GM18511 (cell line): ENCODE data around the gene TGM1.

Experiments used
- ATAC-seq: cut with Tn5 transposase; IDR thresholded peaks from one replicate; pipeline ENCODE4 v1.9.1; 2021; ENCODE audit warnings: mild to moderate bottlenecking, moderate library complexity; ENCODE audit not compliant: unreplicated experiment

TGM1 gene

GRCh38 chr14:24292118-24292807 is 29.3 kb upstream of the TGM1 start:
- no peak for ATAC-seq

- no peak for ATAC-seq
These were observed 28.6 kb upstream of the TGM1 start for GRCh38 chr14:24291446-24292117.

- ATAC-seq = no peak
These were observed 27.8 kb upstream of the TGM1 start for GRCh38 chr14:24290746-24291145.

GRCh38 chr14:24289649-24290280 is 26.8 kb upstream of the TGM1 start:
- ATAC-seq = peak; percentile 79

- ATAC-seq = no peak
These were observed 24.0 kb upstream of the TGM1 start for GRCh38 chr14:24286996-24287395.

GRCh38 chr14:24285351-24285750 is 22.4 kb upstream of the TGM1 start:
- no peak for ATAC-seq

GRCh38 chr14:24284501-24285035 is 21.6 kb upstream of the TGM1 start:
- ATAC-seq = no peak

GRCh38 chr14:24283796-24284460 is 21.0 kb upstream of the TGM1 start:
- no peak for ATAC-seq

GRCh38 chr14:24282736-24283135 is 19.8 kb upstream of the TGM1 start:
- no peak for ATAC-seq

- ATAC-seq = no peak
These were observed 18.7 kb upstream of the TGM1 start for GRCh38 chr14:24281636-24282035.

- no peak for ATAC-seq
These were observed 18.0 kb upstream of the TGM1 start for GRCh38 chr14:24280797-24281460.

GRCh38 chr14:24279301-24280186 is 16.6 kb upstream of the TGM1 start:
- ATAC-seq = peak; percentile 85

GRCh38 chr14:24278424-24278823 is 15.4 kb upstream of the TGM1 start:
- no peak for ATAC-seq

GRCh38 chr14:24277606-24278321 is 14.8 kb upstream of the TGM1 start:
- ATAC-seq = no peak

GRCh38 chr14:24277071-24277470 is 14.1 kb upstream of the TGM1 start:
- no peak for ATAC-seq

GRCh38 chr14:24274101-24274543 is 11.1 kb upstream of the TGM1 start:
- peak; percentile 52 for ATAC-seq

- no peak for ATAC-seq
These were observed 10.5 kb upstream of the TGM1 start for GRCh38 chr14:24273422-24273998.

GRCh38 chr14:24272467-24272866 is 9.5 kb upstream of the TGM1 start:
- ATAC-seq = no peak

- ATAC-seq = no peak
These were observed 8.9 kb upstream of the TGM1 start for GRCh38 chr14:24271834-24272263.
